A549 (cell line): ENCODE measurements around the gene ANKRD11. TPM values are rescaled to one million over a fixed set of nuclear protein-coding genes. Genes with fewer than 3 reads are reported as not detected.
A peak's percentile ranks its signal among the peaks of the same experiment; 100 is the strongest.

ENCODE experiments used
- ATAC-seq, 2 experiments: fragments of 200-7000 bp in 1 of 2; fragments of >200 bp in 1 of 2; cut with Nextera tagmentation in 1 of 2; cut with Tn5 transposase in 1 of 2; 3 replicates each; pipeline versions ENCODE4 v1.8.0 to v1.9.1; 2018 to 2020; ENCODE audit warnings: mild to moderate bottlenecking in 1 of 2, moderate library complexity in 1 of 2
- CTCF ChIA-PET: fragments of 300-600 bp; sonication (Branson Sonifier 250); formaldehyde crosslinking; extraction: SDS; loops from one replicate; lab custom pipeline; 2021; ENCODE audit warnings: antibody characterized with exemption, inconsistent platforms; lab: Yijun Ruan, JAX
- POLR2A ChIA-PET: fragments of 350-600 bp; formaldehyde crosslinking; extraction: SDS; loops from one replicate; lab custom pipeline; 2021; ENCODE audit warnings: antibody characterized with exemption, inconsistent platforms; lab: Yijun Ruan, JAX
- DNase-seq, 2 experiments: peaks; one replicate each; pipeline versions ENCODE4 v3.0.0 to v3.0.0-alpha.2; 2011 to 2016; ENCODE audit warnings: low read depth in 1 of 2, low spot score in 1 of 2
- FAIRE-seq: peaks from 2 replicates; lab custom pipeline; 2011; peaks lifted over from hg19 to GRCh38; lab: Jason Lieb, UNC
- H3K27ac ChIP-seq, 2 experiments: fragments of >200 bp; sonication (Bioruptor Twin); formaldehyde crosslinking; 3 replicates each; pipeline ENCODE4 v1.5.1; 2016 to 2017
- H3K4me1 ChIP-seq: fragments of >200 bp; sonication (Bioruptor Twin); formaldehyde crosslinking; 3 replicates; pipeline ENCODE4 v1.6.1; 2016
- H3K4me2 ChIP-seq: fragments of >200 bp; sonication (Bioruptor Twin); formaldehyde crosslinking; 3 replicates; pipeline ENCODE4 v1.6.1; 2016
- H3K4me3 ChIP-seq: fragments of >200 bp; sonication (Bioruptor Twin); formaldehyde crosslinking; 3 replicates; pipeline ENCODE4 v1.5.1; 2016
- H3K9me3 ChIP-seq: fragments of >200 bp; sonication (Bioruptor Twin); formaldehyde crosslinking; 3 replicates; pipeline ENCODE4 v1.6.1; 2016
- BHLHE40 ChIP-seq: IDR thresholded peaks from 2 replicates; pipeline ENCODE4 v1.6.1; 2012; ENCODE audit warnings: low read depth, low read length, inconsistent platforms
- CHD2 ChIP-seq: fragments of 150-350 bp; IDR thresholded peaks from 2 replicates; pipeline ENCODE4 v1.6.1; 2014; ENCODE audit warnings: low read length; ENCODE audit not compliant: partially characterized antibody
- E2F6 ChIP-seq: IDR thresholded peaks from 2 replicates; pipeline ENCODE4 v1.6.1; 2012; ENCODE audit warnings: low read depth, borderline replicate concordance
- ESRRA ChIP-seq: fragments of 150-350 bp; IDR thresholded peaks from 2 replicates; pipeline ENCODE4 v1.6.1; 2014; ENCODE audit warnings: mild to moderate bottlenecking, low read length, borderline replicate concordance
- HEYL ChIP-seq: fragments of 250-450 bp; sonication (Bioruptor Pico); IDR thresholded peaks from 2 replicates; pipeline ENCODE4 v1.8.0; 2021; ENCODE audit warnings: mild to moderate bottlenecking, moderate library complexity
- HOXB13 ChIP-seq: fragments of 250-450 bp; sonication (Bioruptor Pico); IDR thresholded peaks from 2 replicates; pipeline ENCODE4 v1.5.0; 2020; ENCODE audit warnings: low read depth, mild to moderate bottlenecking, moderate library complexity
- JUNB ChIP-seq: fragments of >200 bp; sonication (Bioruptor Twin); formaldehyde crosslinking; IDR thresholded peaks from 2 replicates; pipeline ENCODE4 v1.6.1; 2016
- MAFK ChIP-seq: fragments of 450-650 bp; IDR thresholded peaks from 2 replicates; pipeline ENCODE4 v1.6.1; 2014; ENCODE audit not compliant: partially characterized antibody
- MYC ChIP-seq: IDR thresholded peaks from 2 replicates; pipeline ENCODE4 v1.6.1; 2012; ENCODE audit warnings: mild to moderate bottlenecking, inconsistent platforms, low read length, improper control_type of control experiment, borderline replicate concordance
- NPAS2 ChIP-seq: fragments of 250-450 bp; sonication (Bioruptor Pico); IDR thresholded peaks from 2 replicates; pipeline ENCODE4 v1.8.0; 2022; ENCODE audit warnings: mild to moderate bottlenecking, moderate library complexity, borderline replicate concordance
- NR3C1 ChIP-seq: fragments of >200 bp; sonication (Bioruptor Twin); formaldehyde crosslinking; IDR thresholded peaks from 3 replicates; pipeline ENCODE4 v1.6.1; 2017
- PHF8 ChIP-seq: fragments of 200-600 bp; sonication (generic); IDR thresholded peaks from 2 replicates; pipeline ENCODE4 v1.6.1; 2016; ENCODE audit warnings: low read depth, mild to moderate bottlenecking, antibody characterized with exemption, moderate library complexity, borderline replicate concordance
- RFX5 ChIP-seq: fragments of 450-650 bp; IDR thresholded peaks from 2 replicates; pipeline ENCODE4 v1.7.1; 2014; ENCODE audit warnings: antibody characterized with exemption, mild to moderate bottlenecking, moderate library complexity
- TP53 ChIP-seq: fragments of 250-450 bp; sonication (Bioruptor Pico); IDR thresholded peaks from 2 replicates; pipeline ENCODE4 v1.5.0; 2021; ENCODE audit warnings: mild to moderate bottlenecking, moderate library complexity
- ZFP36 ChIP-seq: fragments of 450-650 bp; IDR thresholded peaks from 2 replicates; pipeline ENCODE4 v1.6.1; 2014; ENCODE audit warnings: borderline replicate concordance; ENCODE audit not compliant: partially characterized antibody
- WGBS: methylation state at CpG from one replicate; pipeline ENCODE4 v1.1.6; 2017; ENCODE audit errors: missing lambda C conversion rate; 5-methylcytosine and 5-hydroxymethylcytosine counted together
- polyA plus RNA-seq, 4 experiments: library from polyadenylated mRNA; depleted of rRNA in 3 of 4; stranded (reverse); fragments of >200 nt; fragmentation: RNase III in 1 of 4; extraction: RNeasy Plus Mini Kit Qiagen cat#74134 plus additional on column Dnase treatment in 1 of 4; gene quantifications; 2 replicates in 3 of 4; 3 replicates in 1 of 4; pipeline ENCODE4 v1.2.3, GENCODE V29; 2011 to 2017
- TF ChIP-seq, protein P1 (sequence below): IDR thresholded peaks from 2 replicates; pipeline ENCODE4 v1.6.1; 2012

The ANKRD11 gene
- polyA plus RNA-seq, 2 of the 4 experiments (the other 2 are of a cell fraction), result 53.6 to 54.9 TPM

GRCh38 chr16:89350701-89351380, 139.5 kb downstream of the ANKRD11 start:
- 86% methylated on average over 18 of the region's 18 CpGs for WGBS

GRCh38 chr16:89349947-89350633, 140.3 kb downstream of the ANKRD11 start:
- ATAC-seq (no peak), FAIRE-seq (no peak), DNase-seq (no peak)
- Histone ChIP-seq H3K4me1 (peaks cover 71% of the 10 kb centered on the region), H3K27ac (no peak overlapping the region), H3K4me3 (no peak overlapping the region), H3K4me2 (no peak overlapping the region), H3K9me3 (no peaks in the 10 kb centered on the region)
- CTCF ChIA-PET, result interaction anchor here (0.9 to 1.7 kb wide), 4 partner anchors 10 to 61 kb away, joined by 3 to 5 read pairs (median 3); no protein-coding TSS in a partner anchor
- POLR2A ChIA-PET, result no interaction called here
- 89% methylated on average over 8 of the region's 8 CpGs for WGBS
- TF ChIP-seq NR3C1 (no peak), ESRRA (no peak), ZFP36 (no peak), JUNB (no peak), CHD2 (no peak), HEYL (CRISPR knock-in tag) (no peak), RFX5 (no peak), MYC (no peak), BHLHE40 (no peak), TP53 (CRISPR knock-in tag) (no peak), NPAS2 (CRISPR knock-in tag) (no peak), E2F6 (no peak)
- TF ChIP-seq, protein P1, sequence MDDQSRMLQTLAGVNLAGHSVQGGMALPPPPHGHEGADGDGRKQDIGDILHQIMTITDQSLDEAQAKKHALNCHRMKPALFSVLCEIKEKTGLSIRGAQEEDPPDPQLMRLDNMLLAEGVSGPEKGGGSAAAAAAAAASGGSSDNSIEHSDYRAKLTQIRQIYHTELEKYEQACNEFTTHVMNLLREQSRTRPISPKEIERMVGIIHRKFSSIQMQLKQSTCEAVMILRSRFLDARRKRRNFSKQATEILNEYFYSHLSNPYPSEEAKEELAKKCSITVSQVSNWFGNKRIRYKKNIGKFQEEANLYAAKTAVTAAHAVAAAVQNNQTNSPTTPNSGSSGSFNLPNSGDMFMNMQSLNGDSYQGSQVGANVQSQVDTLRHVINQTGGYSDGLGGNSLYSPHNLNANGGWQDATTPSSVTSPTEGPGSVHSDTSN, result no peak

More at GRCh38 chr16:89350701-89351380, 139.5 kb downstream of the ANKRD11 start:
- no peak for ATAC-seq
- H3K4me1 ChIP-seq, result peaks cover 70% of the 10 kb centered on the region
- no peak for DNase-seq
- FAIRE-seq, result no peak
- no peak overlapping the region for H3K4me2 ChIP-seq
- H3K4me3 ChIP-seq, result no peak overlapping the region
- POLR2A ChIA-PET, result no interaction called here
- CTCF ChIA-PET, result interaction anchor here (0.9 to 1.7 kb wide), 4 partner anchors 9 to 62 kb away, joined by 3 to 5 read pairs (median 3); no protein-coding TSS in a partner anchor
- no peak overlapping the region for H3K27ac ChIP-seq
- no peaks in the 10 kb centered on the region for H3K9me3 ChIP-seq
- no peak for TF ChIP-seq HOXB13 (CRISPR knock-in tag)
- no peak for TF ChIP-seq PHF8
- peak; percentile 3 for TF ChIP-seq MAFK
- TF ChIP-seq, all 56 proteins: peak for 1

DNA sequence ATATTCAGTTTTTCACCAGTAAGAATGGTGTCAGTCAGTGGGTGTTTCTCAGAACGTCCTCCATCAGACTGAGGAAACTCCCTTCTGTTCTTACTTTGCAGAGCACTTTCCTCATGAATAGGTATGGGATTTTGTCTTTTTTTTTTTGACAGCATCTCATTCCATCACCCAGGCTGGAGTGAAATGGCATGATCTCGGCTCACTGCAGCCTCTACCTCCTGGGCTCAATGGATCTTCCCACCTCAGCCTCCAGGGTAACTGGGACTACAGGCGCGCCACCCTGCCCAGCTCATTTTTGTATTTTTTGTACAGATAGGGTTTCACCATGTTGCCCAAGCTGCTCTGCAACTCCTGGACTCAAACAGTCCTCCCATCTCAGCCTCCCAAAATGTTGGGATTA, 142.6 kb downstream of the ANKRD11 start:
- Histone ChIP-seq H3K4me2 (no peak overlapping the region), H3K4me1 (peaks cover 67% of the 10 kb centered on the region), H3K27ac (no peak overlapping the region), H3K9me3 (no peaks in the 10 kb centered on the region), H3K4me3 (no peak overlapping the region)
- ChIA-PET POLR2A (no interaction called here), CTCF (interaction anchor here (0.6 to 1.5 kb wide), 2 partner anchors 59 to 207 kb away, joined by 3 read pairs; no protein-coding TSS in a partner anchor)
- no peak for FAIRE-seq
- 90% methylated on average over 4 of the region's 4 CpGs for whole genome bisulfite sequencing
- no peak for DNase-seq
- no peak for TF ChIP-seq NPAS2 (CRISPR knock-in tag)
- TF ChIP-seq TP53 (CRISPR knock-in tag), result no peak
- no peak for TF ChIP-seq JUNB
- ATAC-seq, result no peak
